ENCODE data around the gene ABCC3.

ABCC3 gene

GRCh38 chr17:50691550-50692447 is 57.1 kb downstream of the ABCC3 start:
- no peak for TF ChIP-seq CTCF (IDR thresholded peaks at IDR 0.05; ENCODE audit: control insufficient read depth, insufficient read depth, low read depth, low read length, missing control alignments)
- H3K4me3 ChIP-seq (ENCODE audit: control insufficient read depth, low read depth, low read length), result no peak overlapping the region
- no peak for DNase-seq (ENCODE audit: low read depth)

- no peak for DNase-seq (ENCODE audit: low read depth)
- H3K4me3 ChIP-seq (ENCODE audit: control insufficient read depth, low read depth, low read length), result no peak overlapping the region
Observed at GRCh38 chr17:50692448-50693035, 57.9 kb downstream of the ABCC3 start.

GRCh38 chr17:50693036-50693682 is 58.5 kb downstream of the ABCC3 start:
- no peak for DNase-seq (ENCODE audit: low read depth)
- H3K4me3 ChIP-seq (ENCODE audit: control insufficient read depth, low read depth, low read length), result no peak overlapping the region
- TF ChIP-seq CTCF (IDR thresholded peaks at IDR 0.05; ENCODE audit: control insufficient read depth, insufficient read depth, low read depth, low read length, missing control alignments), result no peak

More at GRCh38 chr17:50692448-50693035, 57.9 kb downstream of the ABCC3 start:
- TF ChIP-seq CTCF (IDR thresholded peaks at IDR 0.05; ENCODE audit: control insufficient read depth, insufficient read depth, low read depth, low read length, missing control alignments), result no peak

GRCh38 chr17:50696365-50696879 is 61.7 kb downstream of the ABCC3 start:
- no peak for DNase-seq (ENCODE audit: low read depth)
- TF ChIP-seq CTCF (IDR thresholded peaks at IDR 0.05; ENCODE audit: control insufficient read depth, insufficient read depth, low read depth, low read length, missing control alignments), result no peak
- H3K4me3 ChIP-seq (ENCODE audit: control insufficient read depth, low read depth, low read length), result no peak overlapping the region

- no peak for TF ChIP-seq CTCF (IDR thresholded peaks at IDR 0.05; ENCODE audit: control insufficient read depth, insufficient read depth, low read depth, low read length, missing control alignments)
Observed at GRCh38 chr17:50697062-50697461, 62.4 kb downstream of the ABCC3 start.

GRCh38 chr17:50697663-50698272 is 63.1 kb downstream of the ABCC3 start:
- DNase-seq (ENCODE audit: low read depth), result no peak
- no peak for TF ChIP-seq CTCF (IDR thresholded peaks at IDR 0.05; ENCODE audit: control insufficient read depth, insufficient read depth, low read depth, low read length, missing control alignments)
- H3K4me3 ChIP-seq (ENCODE audit: control insufficient read depth, low read depth, low read length), result no peak overlapping the region

More at GRCh38 chr17:50697062-50697461, 62.4 kb downstream of the ABCC3 start:
- no peak overlapping the region for H3K4me3 ChIP-seq (ENCODE audit: control insufficient read depth, low read depth, low read length)
- DNase-seq (ENCODE audit: low read depth), result no peak
